CD4-positive, alpha-beta T cell (primary cell): ENCODE data around the gene NAA50. TPM values are rescaled to one million over a fixed set of nuclear protein-coding genes. Genes with fewer than 3 reads are reported as not detected.

ENCODE experiments used
- ATAC-seq: fragments of 200-7000 bp; cut with Tn5 transposase; one replicate; pipeline ENCODE4 v1.10.0; 2022; ENCODE audit warnings: mild to moderate bottlenecking; ENCODE audit not compliant: poor library complexity
- CTCF ChIA-PET: fragments of 350-600 bp; sonication (Branson Sonifier 250); formaldehyde crosslinking; loops from one replicate; lab custom pipeline; 2021; ENCODE audit warnings: antibody characterized with exemption, inconsistent platforms; lab: Charles Lee
- POLR2A ChIA-PET: fragments of 350-600 bp; sonication (Branson Sonifier 250); formaldehyde crosslinking; loops from one replicate; lab custom pipeline; 2021; ENCODE audit warnings: antibody characterized with exemption, inconsistent platforms; lab: Charles Lee
- DNase-seq, 14 experiments: peaks; one replicate each; pipeline ENCODE4 v3.0.0-alpha.2; 2013 to 2020; ENCODE audit warnings: mixed read lengths in 2 of 14
- H3K27ac ChIP-seq, 2 donors: one replicate each; pipeline versions ENCODE4 v1.5.1 to v1.7.0; 2013; ENCODE audit warnings: low read length in 2 of 2, low read depth in 1 of 2, mild to moderate bottlenecking in 1 of 2
- H3K27me3 ChIP-seq, 2 experiments: 1 replicate in 1 of 2; 2 replicates in 1 of 2; pipeline versions ENCODE4 v1.6.1 to v1.7.0; 2013; ENCODE audit warnings: low read length in 2 of 2, control low read depth in 1 of 2, mild to moderate bottlenecking in 1 of 2, moderate library complexity in 1 of 2; ENCODE audit not compliant: insufficient read depth in 2 of 2, control insufficient read depth in 1 of 2
- H3K36me3 ChIP-seq: one replicate; pipeline ENCODE4 v1.6.1; 2013; ENCODE audit warnings: low read length, control low read depth; ENCODE audit not compliant: insufficient read depth
- H3K4me1 ChIP-seq: one replicate; pipeline ENCODE4 v1.6.1; 2013; ENCODE audit warnings: low read length, control low read depth; ENCODE audit not compliant: insufficient read depth
- H3K4me3 ChIP-seq: one replicate; pipeline ENCODE4 v1.5.1; 2013; ENCODE audit warnings: mild to moderate bottlenecking, low read length, moderate library complexity
- H3K9me3 ChIP-seq, 2 experiments: 1 replicate in 1 of 2; 2 replicates in 1 of 2; pipeline versions ENCODE4 v1.6.1 to v1.7.0; 2013; ENCODE audit warnings: low read length in 2 of 2, mild to moderate bottlenecking in 2 of 2, control low read depth in 1 of 2, moderate library complexity in 1 of 2; ENCODE audit not compliant: control insufficient read depth in 1 of 2, insufficient read depth in 1 of 2
- H3K27ac Mint-ChIP-seq: one replicate; pipeline ENCODE4 v1.8.0; 2020; ENCODE audit warnings: mixed read lengths
- H3K27me3 Mint-ChIP-seq: one replicate; pipeline ENCODE4 v1.8.0; 2021; ENCODE audit warnings: mixed read lengths
- H3K36me3 Mint-ChIP-seq: one replicate; pipeline ENCODE4 v1.8.0; 2021; ENCODE audit warnings: low read depth, mixed read lengths
- H3K4me1 Mint-ChIP-seq: one replicate; pipeline ENCODE4 v1.8.0; 2021; ENCODE audit warnings: low read depth, mixed read lengths
- H3K4me3 Mint-ChIP-seq: one replicate; pipeline ENCODE4 v1.8.0; 2020; ENCODE audit warnings: mild to moderate bottlenecking, mixed read lengths
- H3K9me3 Mint-ChIP-seq: one replicate; pipeline ENCODE4 v1.8.0; 2020; ENCODE audit warnings: mixed read lengths
- CTCF ChIP-seq: fragments of 200-600 bp; IDR thresholded peaks from one replicate; pipeline ENCODE4 v1.8.0; 2022; ENCODE audit warnings: antibody characterized with exemption, mild to moderate bottlenecking
- intact Hi-C, 2 experiments: fragments of 100-400 bp; cut with DNase I in 1 of 2; cut with micrococcal nuclease in 1 of 2; formaldehyde crosslinking; loops; one replicate each; pipeline versions ENCODE4 v1.15.1 to v1.9.0; 2023 to 2025; cut with DNase I, micrococcal nuclease
- total RNA-seq, 174 experiments: library from RNA in 2 of 174; stranded (reverse) in 2 of 174; gene quantifications; one replicate each; pipeline ENCODE4 v1.2.3 and lab custom pipeline; 2021 to 2026

NAA50 gene
- total RNA-seq, 2 experiments from 2014 or later: 46.6 to 48.0 TPM

GRCh38 chr3:113673593-113673992 lies 72.5 kb downstream of the NAA50 start:
- Mint-ChIP-seq H3K4me1 (peaks cover 20% of the 10 kb centered on the region), H3K36me3 (peaks cover 93% of the 10 kb centered on the region), H3K27ac (no peak overlapping the region), H3K27me3 (no peaks in the 10 kb centered on the region), H3K9me3 (no peaks in the 10 kb centered on the region), H3K4me3 (no peak overlapping the region)
- no peaks in the 10 kb centered on the region for H3K9me3 ChIP-seq
- no peaks in the 10 kb centered on the region for H3K4me1 ChIP-seq
- no peak for ATAC-seq
- H3K27ac ChIP-seq: no peak overlapping the region
- no peak overlapping the region for H3K4me3 ChIP-seq
- CTCF ChIA-PET: no interaction called here
- H3K36me3 ChIP-seq: peaks cover 44% of the 10 kb centered on the region
- no peaks in the 10 kb centered on the region for H3K27me3 ChIP-seq
- POLR2A ChIA-PET: no interaction called here
- TF ChIP-seq CTCF: no peak
- DNase-seq: no peak
- intact Hi-C loops: no loop called here

GRCh38 chr3:113668015-113668414 lies 78.0 kb downstream of the NAA50 start:
- POLR2A ChIA-PET: interaction anchor here (0.6 to 1.8 kb wide), 4 partner anchors 28 to 1184 kb away, joined by 3 to 8 read pairs (median 4); partner anchors contain the start of genes SPICE1 and USF3
- Histone ChIP-seq H3K27ac (no peak overlapping the region), H3K4me1 (peaks cover 4% of the 10 kb centered on the region), H3K36me3 (peaks cover 41% of the 10 kb centered on the region), H3K27me3 (no peaks in the 10 kb centered on the region), H3K4me3 (no peak overlapping the region), H3K9me3 (no peaks in the 10 kb centered on the region)
- Mint-ChIP-seq H3K27ac (no peak overlapping the region), H3K9me3 (no peaks in the 10 kb centered on the region), H3K4me3 (no peak overlapping the region), H3K27me3 (no peaks in the 10 kb centered on the region), H3K4me1 (peaks cover 35% of the 10 kb centered on the region), H3K36me3 (peaks cover 82% of the 10 kb centered on the region)
- intact Hi-C loops: no loop called here
- CTCF ChIA-PET: interaction anchor here (0.6 kb wide), 1 partner anchor 122 kb away, joined by 4 read pairs; no protein-coding TSS in a partner anchor
- DNase-seq: no peak
- no peak for TF ChIP-seq CTCF
- ATAC-seq: no peak

Other genes with a start within 250 kb of the NAA50 start
- gene SPICE1, start 231.1 kb downstream of the NAA50 start, total RNA-seq: 10 to 100 TPM; 13.9 to 15.8 TPM
- 10 to 100 TPM; 28.8 to 37.3 TPM for gene SIDT1, start 213.7 kb downstream of the NAA50 start, total RNA-seq
- gene USF3, start 49.6 kb downstream of the NAA50 start, total RNA-seq: 10 to 100 TPM; 31.4 to 32.6 TPM
- 1 to 10 TPM; 8.7 to 9.4 TPM for gene ATP6V1A, start 786 bp upstream of the NAA50 start, total RNA-seq
- under 1 TPM; 0.22 to 0.55 TPM for gene GRAMD1C, start 92.5 kb upstream of the NAA50 start, total RNA-seq
- gene ZDHHC23, start 201.8 kb upstream of the NAA50 start, total RNA-seq: 1 to 10 TPM; 3.2 TPM